Astrocyte (in vitro differentiated cells and primary cell): ENCODE measurements around the gene IQCM. TPM values are rescaled to one million over a fixed set of nuclear protein-coding genes. Genes with fewer than 3 reads are reported as not detected.

Source experiments
- DNase-seq: peaks from one replicate; pipeline ENCODE4 v3.0.0-alpha.2; 2010; ENCODE audit warnings: low read depth
- FAIRE-seq: peaks from 2 replicates; lab custom pipeline; 2011; peaks lifted over from hg19 to GRCh38; lab: Jason Lieb, UNC
- H2AFZ ChIP-seq: 2 replicates; pipeline ENCODE4 v1.6.0; 2012; ENCODE audit warnings: low read depth, low read length, inconsistent platforms
- H3K27ac ChIP-seq: 2 replicates; pipeline ENCODE4 v1.5.1; 2011; ENCODE audit warnings: low read depth, low read length, inconsistent platforms
- H3K27me3 ChIP-seq: 2 replicates; pipeline ENCODE4 v1.6.0; 2011; ENCODE audit warnings: low read length, inconsistent platforms; ENCODE audit not compliant: insufficient read depth
- H3K36me3 ChIP-seq: 2 replicates; pipeline ENCODE4 v1.5.1; 2011; ENCODE audit warnings: low read length, inconsistent platforms; ENCODE audit not compliant: insufficient read depth
- H3K4me1 ChIP-seq: 2 replicates; pipeline ENCODE4 v1.5.1; 2011; ENCODE audit warnings: low read length, inconsistent platforms; ENCODE audit not compliant: insufficient read depth
- H3K4me2 ChIP-seq: 2 replicates; pipeline ENCODE4 v1.6.0; 2012; ENCODE audit warnings: low read length, inconsistent platforms
- H3K4me3 ChIP-seq: 2 replicates; pipeline ENCODE4 v1.5.1; 2011; ENCODE audit warnings: low read depth, mild to moderate bottlenecking, low read length, inconsistent platforms; ENCODE audit not compliant: insufficient read depth
- H3K79me2 ChIP-seq: 2 replicates; pipeline ENCODE4 v1.6.0; 2012; ENCODE audit warnings: mild to moderate bottlenecking, low read length, inconsistent platforms; ENCODE audit not compliant: insufficient read depth
- H3K9ac ChIP-seq: 2 replicates; pipeline ENCODE4 v1.6.0; 2012; ENCODE audit warnings: mild to moderate bottlenecking, low read length, inconsistent platforms
- H3K9me3 ChIP-seq: 2 replicates; pipeline ENCODE4 v1.5.1; 2012; ENCODE audit warnings: low read depth, mild to moderate bottlenecking, low read length, inconsistent platforms; ENCODE audit not compliant: insufficient read depth
- H4K20me1 ChIP-seq: 2 replicates; pipeline ENCODE4 v1.6.0; 2012; ENCODE audit warnings: low read length, inconsistent platforms; ENCODE audit not compliant: insufficient read depth
- H3K27ac Mint-ChIP-seq: one replicate; pipeline ENCODE4 v1.8.0; 2021; ENCODE audit warnings: mild to moderate bottlenecking, mixed read lengths; ENCODE audit not compliant: unreplicated experiment
- H3K27me3 Mint-ChIP-seq: one replicate; pipeline ENCODE4 v1.8.0; 2021; ENCODE audit warnings: low read depth, mixed read lengths; ENCODE audit not compliant: unreplicated experiment
- H3K36me3 Mint-ChIP-seq: one replicate; pipeline ENCODE4 v1.8.0; 2021; ENCODE audit warnings: low read depth, mixed read lengths; ENCODE audit not compliant: unreplicated experiment
- H3K4me1 Mint-ChIP-seq: one replicate; pipeline ENCODE4 v1.8.0; 2021; ENCODE audit warnings: low read depth, mixed read lengths; ENCODE audit not compliant: unreplicated experiment
- H3K4me3 Mint-ChIP-seq: one replicate; pipeline ENCODE4 v1.8.0; 2021; ENCODE audit warnings: mild to moderate bottlenecking, moderate library complexity, mixed read lengths; ENCODE audit not compliant: unreplicated experiment
- H3K9me3 Mint-ChIP-seq: one replicate; pipeline ENCODE4 v1.8.0; 2021; ENCODE audit warnings: mild to moderate bottlenecking, mixed read lengths; ENCODE audit not compliant: unreplicated experiment
- EZH2 ChIP-seq: IDR thresholded peaks from 2 replicates; pipeline ENCODE4 v1.6.1; 2012; ENCODE audit warnings: mild to moderate bottlenecking, low read length, inconsistent platforms; ENCODE audit not compliant: insufficient read depth
- total RNA-seq: library from RNA; stranded (reverse); gene quantifications from 2 replicates; pipeline ENCODE4 v1.2.1, GENCODE V29; 2021
- TF ChIP-seq, protein P1 (sequence below): IDR thresholded peaks from 2 replicates; pipeline ENCODE4 v1.5.1; 2011; ENCODE audit warnings: low read depth, mild to moderate bottlenecking, inconsistent platforms, low read length, moderate library complexity; ENCODE audit not compliant: insufficient read depth

The IQCM gene
- total RNA-seq, 1 donor from 2014 or later: 0.11 TPM

DNA sequence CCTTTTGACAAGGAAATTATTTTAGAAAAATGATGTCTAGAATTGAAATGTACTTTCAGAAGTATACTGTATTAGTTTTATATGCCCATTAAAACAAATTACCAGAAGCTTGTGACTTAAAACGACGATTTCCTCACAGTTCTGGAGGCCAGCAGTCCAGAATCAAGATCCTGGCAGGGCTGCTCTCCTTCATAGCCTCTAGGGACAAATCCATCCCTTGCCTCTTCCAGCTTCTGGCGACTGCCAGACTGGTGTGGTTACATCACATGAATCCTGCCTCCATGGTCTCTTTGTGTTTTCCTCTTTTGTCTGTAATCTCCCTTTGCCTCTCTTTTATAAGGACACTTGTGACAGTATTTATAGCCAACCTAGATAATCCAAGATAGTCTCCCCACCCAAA is 97.1 kb downstream of the IQCM start:
- H2AFZ ChIP-seq: no peak overlapping the region
- TF ChIP-seq, protein P1, sequence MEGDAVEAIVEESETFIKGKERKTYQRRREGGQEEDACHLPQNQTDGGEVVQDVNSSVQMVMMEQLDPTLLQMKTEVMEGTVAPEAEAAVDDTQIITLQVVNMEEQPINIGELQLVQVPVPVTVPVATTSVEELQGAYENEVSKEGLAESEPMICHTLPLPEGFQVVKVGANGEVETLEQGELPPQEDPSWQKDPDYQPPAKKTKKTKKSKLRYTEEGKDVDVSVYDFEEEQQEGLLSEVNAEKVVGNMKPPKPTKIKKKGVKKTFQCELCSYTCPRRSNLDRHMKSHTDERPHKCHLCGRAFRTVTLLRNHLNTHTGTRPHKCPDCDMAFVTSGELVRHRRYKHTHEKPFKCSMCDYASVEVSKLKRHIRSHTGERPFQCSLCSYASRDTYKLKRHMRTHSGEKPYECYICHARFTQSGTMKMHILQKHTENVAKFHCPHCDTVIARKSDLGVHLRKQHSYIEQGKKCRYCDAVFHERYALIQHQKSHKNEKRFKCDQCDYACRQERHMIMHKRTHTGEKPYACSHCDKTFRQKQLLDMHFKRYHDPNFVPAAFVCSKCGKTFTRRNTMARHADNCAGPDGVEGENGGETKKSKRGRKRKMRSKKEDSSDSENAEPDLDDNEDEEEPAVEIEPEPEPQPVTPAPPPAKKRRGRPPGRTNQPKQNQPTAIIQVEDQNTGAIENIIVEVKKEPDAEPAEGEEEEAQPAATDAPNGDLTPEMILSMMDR: no peak
- TF ChIP-seq EZH2: no peak
- DNase-seq: no peak
- no peaks in the 10 kb centered on the region for H3K9me3 ChIP-seq
- no peak for FAIRE-seq
- Mint-ChIP-seq H3K27me3 (no peaks in the 10 kb centered on the region), H3K27ac (no peak overlapping the region), H3K9me3 (peaks cover 5% of the 10 kb centered on the region), H3K4me1 (no peaks in the 10 kb centered on the region), H3K4me3 (no peak overlapping the region), H3K36me3 (no peaks in the 10 kb centered on the region)
- no peaks in the 10 kb centered on the region for H4K20me1 ChIP-seq
- no peaks in the 10 kb centered on the region for H3K27me3 ChIP-seq
- no peak overlapping the region for H3K27ac ChIP-seq
- H3K79me2 ChIP-seq: no peaks in the 10 kb centered on the region
- H3K9ac ChIP-seq: no peak overlapping the region
- no peaks in the 10 kb centered on the region for H3K36me3 ChIP-seq
- no peaks in the 10 kb centered on the region for H3K4me1 ChIP-seq
- H3K4me2 ChIP-seq: no peak overlapping the region
- H3K4me3 ChIP-seq: no peak overlapping the region

DNA sequence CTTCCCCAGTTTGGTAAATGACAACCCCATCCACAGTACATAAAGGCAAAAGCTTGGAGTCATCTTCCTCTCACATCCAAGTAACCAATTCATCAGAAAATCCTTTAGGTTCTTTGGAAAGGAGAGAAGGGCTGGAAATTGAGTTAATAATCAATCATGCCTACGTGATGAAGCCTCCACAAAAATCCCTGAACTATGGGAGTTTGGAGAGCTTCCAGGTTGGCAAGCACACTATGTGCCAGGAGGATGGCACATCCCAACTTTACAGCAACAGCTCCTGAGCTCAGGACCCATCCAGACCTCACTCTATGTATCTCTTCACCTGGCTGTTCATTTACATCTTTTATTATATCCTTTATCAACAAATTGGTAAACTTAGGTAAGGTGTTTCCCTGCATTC is 98.9 kb downstream of the IQCM start:
- H3K9me3 ChIP-seq: no peaks in the 10 kb centered on the region
- H3K4me3 Mint-ChIP-seq: no peak overlapping the region
- no peak for DNase-seq
- no peaks in the 10 kb centered on the region for H3K36me3 Mint-ChIP-seq
- H3K4me3 ChIP-seq: no peak overlapping the region
- H2AFZ ChIP-seq: no peak overlapping the region
- H3K27ac Mint-ChIP-seq: no peak overlapping the region
- no peak for FAIRE-seq
- H3K4me1 ChIP-seq: no peaks in the 10 kb centered on the region
- no peaks in the 10 kb centered on the region for H3K27me3 Mint-ChIP-seq
- H3K27me3 ChIP-seq: no peaks in the 10 kb centered on the region
- no peaks in the 10 kb centered on the region for H3K79me2 ChIP-seq
- no peak overlapping the region for H3K9ac ChIP-seq
- TF ChIP-seq, protein P1: no peak
- no peak for TF ChIP-seq EZH2
- no peaks in the 10 kb centered on the region for H4K20me1 ChIP-seq
- H3K4me2 ChIP-seq: no peak overlapping the region
- peaks cover 5% of the 10 kb centered on the region for H3K9me3 Mint-ChIP-seq
- H3K4me1 Mint-ChIP-seq: peaks cover 2% of the 10 kb centered on the region
- no peak overlapping the region for H3K27ac ChIP-seq
- no peaks in the 10 kb centered on the region for H3K36me3 ChIP-seq

DNA sequence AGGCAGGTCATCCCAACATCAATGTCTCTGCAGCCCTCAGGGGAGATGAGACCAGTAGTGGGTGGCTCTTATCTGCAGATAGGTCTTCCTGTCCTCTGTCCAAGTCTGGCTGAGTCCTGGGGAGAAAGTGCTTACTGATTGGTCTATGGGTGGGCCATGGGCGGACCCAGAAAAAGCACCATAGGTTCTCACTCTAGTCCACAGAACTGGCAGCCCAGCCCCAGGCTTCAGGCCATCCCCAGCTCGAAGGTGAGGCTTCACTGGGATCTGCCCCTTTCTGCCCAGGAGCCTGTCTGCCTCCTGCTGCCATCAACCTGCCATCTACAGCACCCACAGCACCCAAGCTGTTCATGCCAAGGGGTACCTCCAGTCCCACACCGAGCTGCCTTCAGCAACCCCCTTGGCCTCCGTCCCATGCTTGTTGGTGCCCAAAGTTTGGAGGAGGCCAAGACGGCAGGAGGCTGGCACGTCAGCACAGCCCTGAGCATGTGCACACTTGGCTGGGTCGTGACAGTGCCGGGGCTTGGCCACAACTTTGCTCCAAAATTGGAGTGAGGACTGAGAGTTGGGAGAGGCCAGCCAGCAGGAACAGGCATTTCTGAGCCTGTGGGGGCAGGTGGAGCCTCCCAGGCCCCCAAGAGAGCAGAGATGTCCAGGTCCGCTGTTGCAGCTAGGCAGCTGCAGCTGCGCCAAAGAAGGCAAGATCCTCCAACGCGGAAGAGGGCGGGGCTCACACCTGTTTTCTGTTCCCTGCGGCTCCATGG is 99.6 kb downstream of the IQCM start:
- Histone ChIP-seq H4K20me1 (no peaks in the 10 kb centered on the region), H3K27me3 (no peaks in the 10 kb centered on the region), H3K9me3 (no peaks in the 10 kb centered on the region), H3K4me3 (no peak overlapping the region), H3K79me2 (no peaks in the 10 kb centered on the region), H3K27ac (no peak overlapping the region), H3K36me3 (no peaks in the 10 kb centered on the region), H3K4me2 (no peak overlapping the region), H2AFZ (no peak overlapping the region), H3K9ac (no peak overlapping the region), H3K4me1 (no peaks in the 10 kb centered on the region)
- Mint-ChIP-seq H3K4me3 (no peak overlapping the region), H3K27me3 (no peaks in the 10 kb centered on the region), H3K27ac (no peak overlapping the region), H3K9me3 (peaks cover 5% of the 10 kb centered on the region), H3K4me1 (peaks cover 2% of the 10 kb centered on the region), H3K36me3 (no peaks in the 10 kb centered on the region)
- DNase-seq (no peak), FAIRE-seq (no peak)
- no peak for TF ChIP-seq EZH2
- TF ChIP-seq, protein P1: no peak
